Endothelial cell of coronary artery (primary cell): ENCODE data around the gene WNT3. TPM values are rescaled to one million over a fixed set of nuclear protein-coding genes. Genes with fewer than 3 reads are reported as not detected.

Source experiments
- total RNA-seq: library from RNA; depleted of rRNA; stranded (reverse); fragments of >200 nt; gene quantifications from 2 replicates; pipeline ENCODE4 v1.2.3, GENCODE V29; 2014

The WNT3 gene, protein sequence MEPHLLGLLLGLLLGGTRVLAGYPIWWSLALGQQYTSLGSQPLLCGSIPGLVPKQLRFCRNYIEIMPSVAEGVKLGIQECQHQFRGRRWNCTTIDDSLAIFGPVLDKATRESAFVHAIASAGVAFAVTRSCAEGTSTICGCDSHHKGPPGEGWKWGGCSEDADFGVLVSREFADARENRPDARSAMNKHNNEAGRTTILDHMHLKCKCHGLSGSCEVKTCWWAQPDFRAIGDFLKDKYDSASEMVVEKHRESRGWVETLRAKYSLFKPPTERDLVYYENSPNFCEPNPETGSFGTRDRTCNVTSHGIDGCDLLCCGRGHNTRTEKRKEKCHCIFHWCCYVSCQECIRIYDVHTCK
- total RNA-seq = 1.4 and 1.6 TPM in 2 replicates

GRCh38 chr17:46818316-46818928, at the start of gene WNT3:
Gene WNT3 (minus strand): TSS chr17:46818692. CDS start chr17:46818597, 95 bp downstream.

DNA sequence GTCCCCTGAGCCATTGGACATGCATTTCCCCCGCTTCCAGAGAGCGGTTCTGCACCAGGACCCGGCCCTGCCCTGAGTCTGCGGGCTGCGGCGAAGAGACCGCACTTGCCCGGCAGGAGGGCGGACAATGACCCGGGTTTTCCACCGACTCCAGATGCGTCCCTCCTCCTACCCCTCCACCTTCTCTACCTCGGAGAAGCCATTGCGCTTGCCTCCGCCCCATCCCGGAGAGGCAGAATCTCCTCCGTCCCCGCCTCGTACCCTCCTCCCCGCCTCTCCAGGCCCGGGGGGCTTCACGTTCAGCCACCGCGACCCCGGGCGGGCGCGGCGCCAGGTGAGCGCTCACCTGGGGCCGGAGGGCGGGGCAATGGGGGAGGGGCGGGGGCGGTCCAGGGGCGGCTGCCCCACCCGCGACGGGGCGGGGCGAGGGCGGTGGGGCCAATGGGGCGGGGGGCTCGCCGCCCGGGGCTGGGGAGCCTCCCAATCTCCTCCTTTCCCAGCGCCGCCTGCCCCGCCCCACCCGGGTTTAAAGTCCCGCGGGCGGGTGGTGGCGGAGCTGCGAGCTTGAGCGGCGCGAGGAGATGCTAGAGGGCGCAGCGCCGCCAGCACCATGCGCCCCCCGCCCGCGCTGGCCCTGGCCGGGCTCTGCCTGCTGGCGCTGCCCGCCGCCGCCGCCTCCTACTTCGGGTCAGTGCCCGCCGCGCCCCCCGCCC, 32.7 kb upstream of the WNT3 start, which contains the start of gene WNT9B:
Gene WNT9B, plus strand, starts transcription at position 555 of the 713 bp plus-strand sequence. Its CDS starts 56 bp downstream, at position 611.

Other genes starting within 250 kb of the WNT3 start
- 1.4 and 4.2 TPM in 2 replicates for gene ARL17A, start 239.0 kb downstream of the WNT3 start, total RNA-seq
- 32.8 and 42.3 TPM in 2 replicates for gene NSF, start 228.0 kb downstream of the WNT3 start, total RNA-seq
- gene WNT9B, start 32.9 kb upstream of the WNT3 start, total RNA-seq = not detected in 2 replicates
- gene GOSR2, start 104.5 kb upstream of the WNT3 start, total RNA-seq = 51.2 and 60.4 TPM in 2 replicates
- 0.09 TPM in 1 of 2 replicates, not detected in the other for gene RPRML, start 160.6 kb upstream of the WNT3 start, total RNA-seq